Measurements from ENCODE around the gene MYO1E.
A peak's percentile ranks its signal among the peaks of the same experiment; 100 is the strongest.

MYO1E gene

GRCh38 chr15:59116771-59117170 lies 255.9 kb downstream of the MYO1E start:
- no peak for DNase-seq

- no peak for DNase-seq
Observed at GRCh38 chr15:59116141-59116540, 256.5 kb downstream of the MYO1E start.

GRCh38 chr15:59115047-59115446 lies 257.6 kb downstream of the MYO1E start:
- DNase-seq, result no peak

GRCh38 chr15:59111251-59111650 lies 261.4 kb downstream of the MYO1E start:
- no peak for DNase-seq

- no peak for DNase-seq
Observed at GRCh38 chr15:59105854-59106253, 266.8 kb downstream of the MYO1E start.

- peak; percentile 95 for DNase-seq
Observed at GRCh38 chr15:59104912-59105732, 267.5 kb downstream of the MYO1E start, which contains the start of gene CCNB2. TSS of gene CCNB2 (plus strand) at chr15:59105146. CDS start at chr15:59105269, 123 bp downstream.

- no peak for DNase-seq
Observed at GRCh38 chr15:59104602-59104911, 268.1 kb downstream of the MYO1E start.

- no peak for DNase-seq
Observed at GRCh38 chr15:59099162-59099685, 273.4 kb downstream of the MYO1E start.

- DNase-seq, result no peak
Observed at GRCh38 chr15:59096429-59096828, 276.2 kb downstream of the MYO1E start.

GRCh38 chr15:59094077-59094476 lies 278.6 kb downstream of the MYO1E start:
- no peak for DNase-seq

GRCh38 chr15:59087731-59088130 lies 284.9 kb downstream of the MYO1E start:
- no peak for DNase-seq
